SK-N-MC (cell line): ENCODE results near the gene VSTM2B.

Experiments
- EZH2 ChIP-seq: fragments of 200-600 bp; sonication (generic); IDR thresholded peaks from one replicate; pipeline ENCODE4 v1.6.1; 2017; ENCODE audit warnings: antibody characterized with exemption
- FOXP2 ChIP-seq: optimal IDR thresholded peaks from 2 replicates; pipeline ENCODE3; 2011; ENCODE audit warnings: mild to moderate bottlenecking, moderate library complexity; ENCODE audit not compliant: insufficient read depth; ENCODE audit errors: extremely low read length, control extremely low read depth
- POLR2AphosphoS5 ChIP-seq: IDR thresholded peaks from 2 replicates; pipeline ENCODE4 v1.6.1; 2012; ENCODE audit warnings: mild to moderate bottlenecking, low read depth, low read length, borderline replicate concordance

DNA sequence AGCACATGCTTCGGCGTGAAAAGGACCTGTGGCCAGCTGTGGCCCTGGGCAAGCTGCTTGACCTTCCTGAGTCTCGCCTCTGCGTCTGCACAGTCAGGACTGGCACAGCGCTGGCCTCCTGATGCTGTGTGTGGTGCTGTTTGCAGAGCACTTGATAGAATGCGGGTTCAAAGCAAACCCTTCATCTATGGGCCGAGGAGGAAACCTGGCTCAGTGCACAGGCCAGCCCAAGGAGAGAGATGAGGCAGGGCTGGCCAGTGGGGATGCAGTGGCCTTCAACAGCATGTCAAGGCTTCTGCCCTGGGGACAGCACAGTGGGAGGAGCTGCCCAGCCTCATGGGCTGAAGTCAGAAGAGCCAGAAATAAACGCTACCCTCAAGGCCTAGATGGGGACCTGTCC, 21.3 kb upstream of the VSTM2B start:
- TF ChIP-seq POLR2AphosphoS5: no peak
- TF ChIP-seq EZH2: no peak
- TF ChIP-seq FOXP2: no peak
